A673 (cell line): ENCODE data around the gene C15orf61.

Experiments
- CTCF ChIP-seq: fragments of 300-800, 200-600 bp; sonication (generic); conservative IDR thresholded peaks from 2 replicates; pipeline ENCODE4 v1.5.1; 2017; ENCODE audit warnings: low read depth, mild to moderate bottlenecking, antibody characterized with exemption, low read length, moderate library complexity, mixed read lengths
- EZH2 ChIP-seq: fragments of 200-600 bp; sonication (generic); IDR thresholded peaks from 2 replicates; pipeline ENCODE4 v1.6.1; 2017; ENCODE audit warnings: borderline replicate concordance, low read depth, mild to moderate bottlenecking, mixed read lengths, antibody characterized with exemption, low read length; ENCODE audit not compliant: poor library complexity, severe bottlenecking

GRCh38 chr15:67558502-67558901 is 37.6 kb downstream of the C15orf61 start:
- TF ChIP-seq CTCF, result no peak
- TF ChIP-seq EZH2, result no peak
